Panc1 (cell line): ENCODE data around the gene ANXA3. TPM values are rescaled to one million over a fixed set of nuclear protein-coding genes. Genes with fewer than 3 reads are reported as not detected.

ENCODE experiments used
- ATAC-seq: fragments of 200-7000 bp; cut with Tn5 transposase; 2 replicates; pipeline ENCODE4 v1.9.1; 2020; ENCODE audit warnings: mild to moderate bottlenecking, moderate library complexity
- BruUV-seq: library from RNA; stranded (reverse); fragments of 400-500 nt; replicated peaks from 2 replicates; lab custom pipeline; 2021; lab: Mats Ljungman, UMichigan
- CTCF ChIA-PET: fragments of 300-600 bp; sonication (Branson Sonifier 250); formaldehyde crosslinking; loops from one replicate; lab custom pipeline; 2022; ENCODE audit warnings: antibody characterized with exemption; lab: Charles Lee
- POLR2A ChIA-PET: fragments of 300-600 bp; sonication (Branson Sonifier 250); formaldehyde crosslinking; loops from one replicate; lab custom pipeline; 2022; ENCODE audit warnings: antibody characterized with exemption; lab: Charles Lee
- DNase-seq: peaks from one replicate; pipeline ENCODE4 v3.0.0-alpha.2; 2010; ENCODE audit warnings: low read depth, low spot score
- H3K27ac ChIP-seq: 2 replicates; pipeline ENCODE4 v1.5.1; 2011; ENCODE audit warnings: mild to moderate bottlenecking, low read length, inconsistent platforms
- H3K27me3 ChIP-seq: fragments of 200-500 bp; sonication (Bioruptor generic); 2 replicates; pipeline ENCODE4 v1.6.0; 2014; ENCODE audit warnings: low read length, inconsistent platforms; ENCODE audit not compliant: control insufficient read depth, insufficient read depth
- H3K36me3 ChIP-seq: fragments of 200-500 bp; sonication (Bioruptor generic); 2 replicates; pipeline ENCODE4 v1.5.1; 2014; ENCODE audit warnings: inconsistent platforms, mild to moderate bottlenecking, low read length, moderate library complexity; ENCODE audit not compliant: control insufficient read depth, insufficient read depth
- H3K4me1 ChIP-seq: 2 replicates; pipeline ENCODE4 v1.5.1; 2011; ENCODE audit warnings: inconsistent platforms, mild to moderate bottlenecking, low read length, moderate library complexity; ENCODE audit not compliant: control insufficient read depth, insufficient read depth
- H3K4me3 ChIP-seq, 2 experiments: 2 replicates each; pipeline ENCODE4 v1.5.1; 2011 to 2012; ENCODE audit warnings: low read depth in 2 of 2, low read length in 2 of 2, mild to moderate bottlenecking in 2 of 2, inconsistent platforms in 1 of 2, moderate library complexity in 1 of 2
- H3K9me3 ChIP-seq: fragments of 200-500 bp; sonication (Bioruptor generic); 2 replicates; pipeline ENCODE4 v1.5.1; 2014; ENCODE audit warnings: low read depth, mild to moderate bottlenecking, inconsistent platforms, low read length, moderate library complexity; ENCODE audit not compliant: control insufficient read depth, insufficient read depth
- POLR2AphosphoS5 ChIP-seq: IDR thresholded peaks from 2 replicates; pipeline ENCODE4 v1.6.1; 2012; ENCODE audit warnings: mild to moderate bottlenecking, low read depth, low read length, moderate library complexity
- SIN3A ChIP-seq: IDR thresholded peaks from 2 replicates; pipeline ENCODE4 v1.6.1; 2012; ENCODE audit warnings: low read depth, mild to moderate bottlenecking, low read length, moderate library complexity, borderline replicate concordance; ENCODE audit not compliant: insufficient read depth
- TCF7L2 ChIP-seq: IDR thresholded peaks from 2 replicates; pipeline ENCODE4 v1.6.1; 2011; ENCODE audit warnings: mild to moderate bottlenecking, low read depth, low read length, inconsistent platforms
- in situ Hi-C: cut with HindIII; loops from 2 replicates; pipeline ENCODE4 v1.10.0; 2016; ENCODE audit warnings: low sequenced_read_pairs, low pct_unique_long_range_greater_than_20kb
- intact Hi-C: fragments of 100-400 bp; cut with micrococcal nuclease; formaldehyde crosslinking; loops from one replicate; pipeline ENCODE4 v1.10.0; 2022; ENCODE audit not compliant: unreplicated experiment
- total RNA-seq: library from RNA; stranded (reverse); gene quantifications from one replicate; pipeline ENCODE4 v1.2.1, GENCODE V29; 2021; ENCODE audit not compliant: unreplicated experiment
- TF ChIP-seq, protein P1 (sequence below), 2 experiments: IDR thresholded peaks; 2 replicates each; pipeline ENCODE4 v1.6.1; 2011 to 2012; ENCODE audit warnings: low read depth in 2 of 2, control low read depth in 1 of 2, low read length in 1 of 2, mild to moderate bottlenecking in 1 of 2, moderate library complexity in 1 of 2; ENCODE audit not compliant: insufficient read depth in 1 of 2
- TF ChIP-seq, protein P2 (sequence below): fragments of 450-650 bp; IDR thresholded peaks from 2 replicates; pipeline ENCODE4 v1.5.1; 2017; ENCODE audit warnings: mild to moderate bottlenecking

The ANXA3 gene
- total RNA-seq, 1 experiment from 2014 or later, result 1.5 TPM

DNA sequence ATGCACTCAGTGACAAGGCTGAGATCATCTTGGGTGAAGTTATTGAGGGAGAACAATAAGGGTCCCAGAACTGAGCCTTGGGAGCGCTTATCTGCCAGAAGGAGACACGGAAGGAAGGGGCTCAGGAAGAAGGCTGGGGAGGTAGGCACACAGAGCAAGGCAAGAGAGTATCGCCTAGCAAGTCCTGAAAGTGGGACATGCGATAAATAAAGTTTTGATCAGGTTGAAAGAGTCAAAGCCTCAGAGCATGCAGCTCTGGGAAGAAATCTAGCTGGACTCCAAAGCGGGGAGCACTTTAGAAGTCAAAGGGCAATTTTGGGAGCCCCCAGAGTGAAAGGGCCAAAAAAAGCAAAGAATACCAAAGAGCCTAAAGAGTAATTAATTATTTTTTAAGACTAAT lies 17.7 kb upstream of the ANXA3 start:
- intact Hi-C loops, result no loop called here
- TF ChIP-seq, protein P1, sequence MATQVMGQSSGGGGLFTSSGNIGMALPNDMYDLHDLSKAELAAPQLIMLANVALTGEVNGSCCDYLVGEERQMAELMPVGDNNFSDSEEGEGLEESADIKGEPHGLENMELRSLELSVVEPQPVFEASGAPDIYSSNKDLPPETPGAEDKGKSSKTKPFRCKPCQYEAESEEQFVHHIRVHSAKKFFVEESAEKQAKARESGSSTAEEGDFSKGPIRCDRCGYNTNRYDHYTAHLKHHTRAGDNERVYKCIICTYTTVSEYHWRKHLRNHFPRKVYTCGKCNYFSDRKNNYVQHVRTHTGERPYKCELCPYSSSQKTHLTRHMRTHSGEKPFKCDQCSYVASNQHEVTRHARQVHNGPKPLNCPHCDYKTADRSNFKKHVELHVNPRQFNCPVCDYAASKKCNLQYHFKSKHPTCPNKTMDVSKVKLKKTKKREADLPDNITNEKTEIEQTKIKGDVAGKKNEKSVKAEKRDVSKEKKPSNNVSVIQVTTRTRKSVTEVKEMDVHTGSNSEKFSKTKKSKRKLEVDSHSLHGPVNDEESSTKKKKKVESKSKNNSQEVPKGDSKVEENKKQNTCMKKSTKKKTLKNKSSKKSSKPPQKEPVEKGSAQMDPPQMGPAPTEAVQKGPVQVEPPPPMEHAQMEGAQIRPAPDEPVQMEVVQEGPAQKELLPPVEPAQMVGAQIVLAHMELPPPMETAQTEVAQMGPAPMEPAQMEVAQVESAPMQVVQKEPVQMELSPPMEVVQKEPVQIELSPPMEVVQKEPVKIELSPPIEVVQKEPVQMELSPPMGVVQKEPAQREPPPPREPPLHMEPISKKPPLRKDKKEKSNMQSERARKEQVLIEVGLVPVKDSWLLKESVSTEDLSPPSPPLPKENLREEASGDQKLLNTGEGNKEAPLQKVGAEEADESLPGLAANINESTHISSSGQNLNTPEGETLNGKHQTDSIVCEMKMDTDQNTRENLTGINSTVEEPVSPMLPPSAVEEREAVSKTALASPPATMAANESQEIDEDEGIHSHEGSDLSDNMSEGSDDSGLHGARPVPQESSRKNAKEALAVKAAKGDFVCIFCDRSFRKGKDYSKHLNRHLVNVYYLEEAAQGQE (IDR thresholded peaks at IDR 0.05; ENCODE audit: insufficient read depth in 1 of 2, low read depth in 2 of 2, low read length in 1 of 2), result no peak
- TF ChIP-seq, protein P2, sequence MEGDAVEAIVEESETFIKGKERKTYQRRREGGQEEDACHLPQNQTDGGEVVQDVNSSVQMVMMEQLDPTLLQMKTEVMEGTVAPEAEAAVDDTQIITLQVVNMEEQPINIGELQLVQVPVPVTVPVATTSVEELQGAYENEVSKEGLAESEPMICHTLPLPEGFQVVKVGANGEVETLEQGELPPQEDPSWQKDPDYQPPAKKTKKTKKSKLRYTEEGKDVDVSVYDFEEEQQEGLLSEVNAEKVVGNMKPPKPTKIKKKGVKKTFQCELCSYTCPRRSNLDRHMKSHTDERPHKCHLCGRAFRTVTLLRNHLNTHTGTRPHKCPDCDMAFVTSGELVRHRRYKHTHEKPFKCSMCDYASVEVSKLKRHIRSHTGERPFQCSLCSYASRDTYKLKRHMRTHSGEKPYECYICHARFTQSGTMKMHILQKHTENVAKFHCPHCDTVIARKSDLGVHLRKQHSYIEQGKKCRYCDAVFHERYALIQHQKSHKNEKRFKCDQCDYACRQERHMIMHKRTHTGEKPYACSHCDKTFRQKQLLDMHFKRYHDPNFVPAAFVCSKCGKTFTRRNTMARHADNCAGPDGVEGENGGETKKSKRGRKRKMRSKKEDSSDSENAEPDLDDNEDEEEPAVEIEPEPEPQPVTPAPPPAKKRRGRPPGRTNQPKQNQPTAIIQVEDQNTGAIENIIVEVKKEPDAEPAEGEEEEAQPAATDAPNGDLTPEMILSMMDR, result no peak
- TF ChIP-seq SIN3A (no peak), POLR2AphosphoS5 (no peak), TCF7L2 (no peak)

DNA sequence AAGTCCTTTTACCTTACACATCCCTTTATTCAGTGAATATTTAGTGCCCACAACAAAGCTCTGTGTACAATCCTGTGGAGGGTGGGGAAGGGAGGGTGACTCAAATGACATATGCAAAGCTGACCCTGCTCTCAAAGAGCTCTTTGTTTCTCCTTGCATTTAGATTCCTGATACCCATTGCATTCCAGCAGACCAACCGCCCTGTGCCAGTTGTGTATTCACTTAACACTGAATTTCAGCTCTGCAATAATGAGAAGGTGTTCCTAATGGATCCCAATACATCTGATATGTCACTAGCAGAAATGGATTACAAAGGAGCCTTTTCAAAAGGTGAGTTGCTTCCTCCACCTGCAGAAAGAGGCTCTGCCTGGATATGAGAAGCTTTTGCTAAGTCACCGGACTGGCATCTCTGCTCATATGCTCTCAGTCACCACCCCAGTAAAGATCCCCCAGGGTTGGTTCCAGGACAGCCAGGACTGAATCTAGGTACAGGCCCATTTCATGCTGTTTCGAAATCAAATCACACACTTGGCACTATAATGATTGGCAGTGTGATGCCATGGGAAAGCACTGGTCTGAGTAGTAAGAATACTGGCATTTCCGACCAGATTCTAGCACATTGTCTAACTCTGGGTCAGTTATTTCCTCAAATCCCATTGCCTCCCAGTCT lies 17.1 kb upstream of the ANXA3 start:
- no peaks in the 10 kb centered on the region for H3K27me3 ChIP-seq
- BruUV-seq, result no TSS peak
- POLR2A ChIA-PET, result no interaction called here
- TF ChIP-seq TCF7L2 (no peak), SIN3A (no peak), POLR2AphosphoS5 (no peak)
- TF ChIP-seq, protein P1 (IDR thresholded peaks at IDR 0.05; ENCODE audit: insufficient read depth in 1 of 2, low read depth in 2 of 2, low read length in 1 of 2), result no peak
- H3K27ac ChIP-seq, result no peak overlapping the region
- DNase-seq (no peak), ATAC-seq (no peak)
- intact Hi-C loops, result no loop called here
- H3K4me1 ChIP-seq, result no peaks in the 10 kb centered on the region
- no peak overlapping the region for H3K4me3 ChIP-seq
- H3K36me3 ChIP-seq, result no peaks in the 10 kb centered on the region
- H3K9me3 ChIP-seq, result no peaks in the 10 kb centered on the region
- CTCF ChIA-PET, result no interaction called here
- in situ Hi-C loops, result no loop called here

More for the DNA sequence above, 17.7 kb upstream of the ANXA3 start:
- POLR2A ChIA-PET, result interaction anchor here (0.5 kb wide), 1 partner anchor 715 kb away, joined by 4 read pairs; the partner anchor contains the start of gene CNOT6L
- H3K4me1 ChIP-seq, result no peaks in the 10 kb centered on the region
- no peaks in the 10 kb centered on the region for H3K9me3 ChIP-seq
- BruUV-seq, result no TSS peak
- ATAC-seq (no peak), DNase-seq (no peak)
- no peak overlapping the region for H3K27ac ChIP-seq
- CTCF ChIA-PET, result no interaction called here
- no peak overlapping the region for H3K4me3 ChIP-seq
- no peaks in the 10 kb centered on the region for H3K36me3 ChIP-seq
- no peaks in the 10 kb centered on the region for H3K27me3 ChIP-seq
- in situ Hi-C loops, result no loop called here
